ENCODE data around the gene SEC31B.

SEC31B gene

DNA sequence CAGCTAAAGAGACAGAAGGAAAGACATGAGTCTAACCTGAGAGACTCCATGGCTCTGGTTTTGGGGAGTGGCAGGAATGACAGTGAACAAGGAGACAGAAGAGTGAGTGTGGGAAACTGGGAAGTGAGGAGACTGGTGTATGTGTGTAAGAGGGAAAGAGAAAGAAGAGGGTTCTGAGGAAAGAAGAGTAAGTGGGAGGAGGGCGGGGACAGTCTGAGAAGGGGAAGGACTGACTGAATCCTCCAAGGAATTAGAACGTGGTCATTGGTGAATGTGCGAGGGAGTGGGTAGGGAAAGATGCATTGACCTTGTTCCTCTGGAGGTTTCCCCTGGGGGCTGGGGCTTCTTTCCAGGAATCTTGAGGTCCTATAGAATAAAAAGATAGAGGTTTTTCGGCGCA is 30.3 kb downstream of the SEC31B start:
- no peak for DNase-seq

- DNase-seq: no peak
These were observed 32.1 kb downstream of the SEC31B start for GRCh38 chr10:100487529-100487928.

GRCh38 chr10:100485801-100486495 is 33.7 kb downstream of the SEC31B start:
- DNase-seq: no peak

- no peak for DNase-seq
These were observed 34.3 kb downstream of the SEC31B start for GRCh38 chr10:100485366-100485765.

GRCh38 chr10:100483876-100484666 is 35.6 kb downstream of the SEC31B start:
- no peak for DNase-seq

DNA sequence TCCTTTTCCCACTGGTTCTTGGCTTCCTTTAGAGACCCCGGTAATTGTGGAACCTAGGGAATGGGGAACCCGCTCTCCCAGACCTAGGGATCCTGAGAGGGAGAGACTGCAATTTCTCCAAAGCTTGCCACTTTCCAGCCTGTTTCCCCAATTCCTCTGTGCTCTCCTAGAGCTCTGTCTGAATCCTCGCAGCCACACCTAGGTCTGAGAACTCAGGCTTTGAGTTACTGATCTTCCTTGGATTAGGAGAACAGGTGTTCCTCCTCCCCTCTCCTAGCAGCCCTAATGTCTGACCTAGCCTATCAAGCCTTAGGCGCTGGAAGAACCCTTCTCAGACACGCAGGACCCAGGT is 36.9 kb downstream of the SEC31B start:
- no peak for DNase-seq

DNA sequence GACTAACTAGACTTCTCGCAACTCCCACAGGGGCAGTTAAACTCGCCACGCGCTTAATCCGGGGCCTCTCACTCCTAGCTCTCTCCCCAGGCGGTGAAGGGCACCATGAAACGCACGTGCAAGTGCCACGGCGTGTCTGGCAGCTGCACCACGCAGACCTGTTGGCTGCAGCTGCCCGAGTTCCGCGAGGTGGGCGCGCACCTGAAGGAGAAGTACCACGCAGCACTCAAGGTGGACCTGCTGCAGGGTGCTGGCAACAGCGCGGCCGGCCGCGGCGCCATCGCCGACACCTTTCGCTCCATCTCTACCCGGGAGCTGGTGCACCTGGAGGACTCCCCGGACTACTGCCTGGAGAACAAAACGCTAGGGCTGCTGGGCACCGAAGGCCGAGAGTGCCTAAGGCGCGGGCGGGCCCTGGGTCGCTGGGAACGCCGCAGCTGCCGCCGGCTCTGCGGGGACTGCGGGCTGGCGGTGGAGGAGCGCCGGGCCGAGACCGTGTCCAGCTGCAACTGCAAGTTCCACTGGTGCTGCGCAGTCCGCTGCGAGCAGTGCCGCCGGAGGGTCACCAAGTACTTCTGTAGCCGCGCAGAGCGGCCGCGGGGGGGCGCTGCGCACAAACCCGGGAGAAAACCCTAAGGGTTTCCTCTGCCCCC is 37.4 kb downstream of the SEC31B start:
- DNase-seq: peak; percentile 44

DNA sequence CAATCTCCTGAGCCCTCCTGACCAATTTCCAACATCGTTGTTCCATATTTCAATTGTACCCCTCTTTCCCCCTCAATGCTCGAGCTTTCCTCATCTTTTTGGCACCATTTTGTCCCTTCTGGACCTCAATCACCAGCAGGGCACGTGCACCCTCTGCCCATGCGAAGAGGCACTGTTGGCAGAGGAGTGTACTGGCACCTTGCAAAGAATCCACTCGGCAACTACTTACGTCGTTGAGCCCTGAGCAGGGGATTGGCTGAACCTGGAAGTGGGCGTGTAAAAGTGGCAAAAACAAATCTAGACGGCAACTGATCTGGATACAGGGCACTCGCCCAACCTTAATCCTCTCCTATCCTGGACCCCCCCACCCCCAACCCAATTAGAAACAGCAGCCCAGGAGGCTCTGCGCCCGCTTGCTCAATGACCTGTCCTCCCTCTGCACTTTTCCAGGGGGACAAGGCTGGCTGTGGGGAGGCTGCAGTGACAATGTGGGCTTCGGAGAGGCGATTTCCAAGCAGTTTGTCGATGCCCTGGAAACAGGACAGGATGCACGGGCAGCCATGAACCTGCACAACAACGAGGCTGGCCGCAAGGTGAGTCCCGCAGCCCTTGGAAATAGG is 38.1 kb downstream of the SEC31B start:
- DNase-seq: peak; percentile 88

DNA sequence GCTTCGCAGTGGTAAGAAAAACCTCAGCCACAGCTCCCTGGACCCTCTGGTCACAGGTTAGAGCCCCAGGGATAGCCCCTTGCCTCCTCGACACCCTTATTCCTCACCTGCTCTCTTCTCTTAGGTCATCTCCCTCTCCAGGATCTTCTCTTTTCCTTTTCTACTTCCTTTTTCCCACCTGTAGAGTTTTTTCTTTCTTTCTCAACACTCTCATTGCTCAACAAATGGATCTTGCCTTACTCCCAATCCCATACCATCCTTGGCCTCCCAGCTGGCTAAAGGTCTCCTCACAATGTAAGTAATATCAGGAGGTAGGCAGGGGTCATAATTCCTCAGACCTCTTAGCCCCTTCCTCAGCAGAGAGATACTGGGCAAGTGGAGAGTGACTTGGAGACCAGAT is 39.7 kb downstream of the SEC31B start:
- DNase-seq: no peak

DNA sequence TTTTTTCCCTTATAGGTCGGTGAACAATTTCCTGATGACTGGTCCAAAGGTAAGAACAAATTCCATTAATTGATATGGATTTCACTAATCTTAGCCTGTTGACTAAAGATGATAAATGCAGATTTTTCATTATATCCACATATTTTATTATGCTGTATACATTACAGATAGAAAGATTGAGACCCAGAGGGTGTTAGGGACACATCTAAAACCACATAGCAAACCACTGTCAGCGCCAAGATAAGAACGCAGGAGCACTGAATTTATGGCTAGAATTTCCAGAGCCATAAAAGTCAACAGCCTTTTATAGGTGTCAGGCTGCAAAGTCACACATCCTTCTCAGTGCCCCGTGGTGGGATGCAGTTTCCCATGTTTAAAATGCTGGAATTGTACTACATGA is 40.6 kb downstream of the SEC31B start:
- DNase-seq: no peak

DNA sequence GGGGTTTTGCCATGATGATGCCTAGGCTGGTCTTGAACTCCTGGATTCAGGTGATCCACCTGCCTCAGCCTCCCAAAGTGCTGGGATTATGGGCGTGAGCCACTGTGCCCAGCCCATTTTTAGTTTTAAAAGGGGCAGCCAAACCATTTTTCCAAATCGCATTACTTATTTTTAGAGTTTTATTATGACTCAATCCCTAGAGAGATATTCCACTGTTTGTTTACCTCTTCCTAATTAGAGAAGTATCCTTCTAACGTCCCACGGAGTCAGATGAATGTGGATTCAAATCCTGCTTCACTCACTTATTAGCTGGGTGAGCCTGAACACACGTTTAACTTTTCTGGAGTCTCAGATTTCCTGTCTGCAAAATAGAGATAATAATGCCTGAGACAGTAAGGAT is 41.7 kb downstream of the SEC31B start:
- DNase-seq: no peak

GRCh38 chr10:100470367-100470766 is 49.3 kb downstream of the SEC31B start:
- DNase-seq: no peak

GRCh38 chr10:100469756-100470155 is 49.9 kb downstream of the SEC31B start:
- no peak for DNase-seq

GRCh38 chr10:100468978-100469377 is 50.7 kb downstream of the SEC31B start:
- DNase-seq: no peak

GRCh38 chr10:100468322-100468721 is 51.3 kb downstream of the SEC31B start:
- no peak for DNase-seq

DNA sequence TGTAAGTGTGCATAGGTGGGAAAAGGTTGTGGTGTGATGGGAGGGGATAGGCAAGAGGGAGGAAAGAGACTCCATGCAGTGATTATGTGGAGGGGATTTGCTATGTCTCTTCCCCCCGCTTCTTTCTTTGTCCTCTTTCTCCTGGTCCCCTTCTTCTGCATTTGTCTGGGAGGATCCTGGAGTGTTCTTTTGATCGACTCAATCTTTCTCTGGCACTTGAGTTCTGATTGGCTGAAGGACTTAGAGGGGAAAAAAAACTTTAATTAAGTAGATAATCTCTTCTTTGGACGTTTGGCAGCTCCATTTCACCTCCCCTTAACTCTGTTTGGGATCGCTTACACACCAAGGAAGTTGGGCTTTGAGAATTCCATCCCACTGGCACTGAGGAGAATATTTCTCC is 57.0 kb downstream of the SEC31B start, which contains the start of gene WNT8B:
Gene WNT8B (plus strand): TSS at position 301 of the 400 bp plus-strand sequence. CDS start 160 bp downstream, outside the sequence.
- no peak for DNase-seq

GRCh38 chr10:100448951-100449350 is 70.7 kb downstream of the SEC31B start:
- no peak for DNase-seq

- DNase-seq: no peak
These were observed 72.0 kb downstream of the SEC31B start for GRCh38 chr10:100447663-100448062.

GRCh38 chr10:100446130-100446761 is 73.4 kb downstream of the SEC31B start:
- DNase-seq: no peak

- no peak for DNase-seq
These were observed 77.1 kb downstream of the SEC31B start for GRCh38 chr10:100442548-100442947.

DNA sequence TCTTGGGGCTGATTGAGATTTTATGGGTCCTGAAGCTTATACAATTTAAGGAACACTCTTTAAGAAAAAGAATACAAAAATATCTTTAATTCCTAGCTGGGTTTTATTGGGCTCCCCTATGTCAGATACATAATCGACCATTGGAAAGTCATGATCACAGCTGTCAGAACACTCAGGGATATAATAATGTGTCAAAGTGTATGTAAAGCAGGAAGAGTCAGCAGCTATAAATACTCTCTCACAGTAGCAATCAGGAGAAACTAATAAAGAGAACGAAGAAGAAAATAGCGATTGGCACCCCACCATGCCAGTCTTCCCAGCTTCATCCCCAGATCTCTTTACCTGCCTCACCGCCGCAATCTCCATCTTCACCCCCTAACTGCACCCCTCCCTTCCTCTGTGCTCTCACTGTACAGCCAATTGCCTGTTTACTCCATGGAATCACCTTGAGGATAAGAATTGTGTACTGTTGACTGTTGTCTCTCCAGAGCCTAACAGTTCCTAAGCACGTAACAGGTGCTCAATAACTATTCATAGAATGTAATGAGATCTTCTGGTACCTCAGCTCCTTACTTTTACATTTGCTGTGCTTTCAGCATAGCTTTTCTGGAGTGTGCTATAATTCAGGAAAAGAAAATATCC is 80.9 kb downstream of the SEC31B start:
- DNase-seq: no peak

Measured in activated CD4-positive, alpha-beta T cell treated with anti-CD3 and anti-CD28 coated beads for 1 hour (primary cell).